SK-N-SH treated with all-trans-retinoic acid at 6 μM for 48 hours (cell line): ENCODE measurements around the gene PLIN1.

Source experiments
- ATAC-seq: fragments of 200-7000 bp; cut with Tn5 transposase; 3 replicates; pipeline ENCODE4 v1.9.1; 2020; ENCODE audit warnings: mild to moderate bottlenecking, moderate library complexity
- ARNTL ChIP-seq: fragments of 450-650 bp; formaldehyde crosslinking; IDR thresholded peaks from 2 replicates; pipeline ENCODE4 v1.5.0; 2020; ENCODE audit warnings: low read depth, mild to moderate bottlenecking, moderate library complexity, borderline replicate concordance
- BACH2 ChIP-seq: fragments of 250-450 bp; sonication (Bioruptor Pico); IDR thresholded peaks from 2 replicates; pipeline ENCODE4 v1.9.0; 2021; ENCODE audit warnings: mild to moderate bottlenecking, borderline replicate concordance
- CREB5 ChIP-seq: fragments of 250-450 bp; sonication (Bioruptor Pico); IDR thresholded peaks from 2 replicates; pipeline ENCODE4 v1.5.1; 2020; ENCODE audit warnings: low read depth, mild to moderate bottlenecking, moderate library complexity
- CSDC2 ChIP-seq: fragments of 250-450 bp; sonication (Bioruptor Pico); IDR thresholded peaks from 2 replicates; pipeline ENCODE4 v1.5.0; 2020; ENCODE audit warnings: mild to moderate bottlenecking, moderate library complexity
- CSRNP3 ChIP-seq: fragments of 250-450 bp; sonication (Bioruptor Pico); IDR thresholded peaks from 2 replicates; pipeline ENCODE4 v1.5.1; 2021; ENCODE audit warnings: mild to moderate bottlenecking, moderate library complexity
- ESRRG ChIP-seq: fragments of 250-450 bp; sonication (Bioruptor Pico); IDR thresholded peaks from 2 replicates; pipeline ENCODE4 v1.6.1; 2021; ENCODE audit warnings: mild to moderate bottlenecking
- GLIS3 ChIP-seq: fragments of 250-450 bp; sonication (Bioruptor Pico); IDR thresholded peaks from 2 replicates; pipeline ENCODE4 v1.5.0; 2020; ENCODE audit warnings: mild to moderate bottlenecking, moderate library complexity
- ISL1 ChIP-seq: fragments of 250-450 bp; sonication (Bioruptor Pico); IDR thresholded peaks from 2 replicates; pipeline ENCODE4 v2.1.2; 2022; ENCODE audit warnings: mild to moderate bottlenecking, moderate library complexity
- OSR1 ChIP-seq: fragments of 250-450 bp; sonication (Bioruptor Pico); IDR thresholded peaks from 2 replicates; pipeline ENCODE4 v1.8.0; 2022; ENCODE audit warnings: moderate library complexity, mild to moderate bottlenecking, inconsistent platforms
- PATZ1 ChIP-seq: fragments of 250-450 bp; sonication (Bioruptor Pico); IDR thresholded peaks from 2 replicates; pipeline ENCODE4 v1.8.0; 2020; ENCODE audit warnings: mild to moderate bottlenecking, moderate library complexity, borderline replicate concordance
- PPARA ChIP-seq: fragments of 250-450 bp; sonication (Bioruptor Pico); IDR thresholded peaks from 2 replicates; pipeline ENCODE4 v1.5.0; 2020; ENCODE audit warnings: mild to moderate bottlenecking, borderline replicate concordance
- RARB ChIP-seq: fragments of 250-450 bp; sonication (Bioruptor Pico); IDR thresholded peaks from 2 replicates; pipeline ENCODE4 v1.8.0; 2021; ENCODE audit warnings: mild to moderate bottlenecking, moderate library complexity
- SNAI2 ChIP-seq: fragments of 250-450 bp; sonication (Bioruptor Pico); IDR thresholded peaks from 2 replicates; pipeline ENCODE4 v1.5.0; 2020; ENCODE audit warnings: mild to moderate bottlenecking, moderate library complexity
- TCF4 ChIP-seq: fragments of 250-450 bp; sonication (Bioruptor Pico); IDR thresholded peaks from 2 replicates; pipeline ENCODE4 v1.8.0; 2021; ENCODE audit warnings: mild to moderate bottlenecking, moderate library complexity, borderline replicate concordance
- TOX ChIP-seq: fragments of 250-450 bp; sonication (Bioruptor Pico); IDR thresholded peaks from 2 replicates; pipeline ENCODE4 v1.8.0; 2021; ENCODE audit warnings: mild to moderate bottlenecking, moderate library complexity, borderline replicate concordance
- ZFP3 ChIP-seq: fragments of 250-450 bp; sonication (Bioruptor Pico); IDR thresholded peaks from 2 replicates; pipeline ENCODE4 v1.5.0; 2020; ENCODE audit warnings: mild to moderate bottlenecking, moderate library complexity
- ZFP30 ChIP-seq: fragments of 450-650 bp; formaldehyde crosslinking; IDR thresholded peaks from 2 replicates; pipeline ENCODE4 v1.5.0; 2022; ENCODE audit warnings: mild to moderate bottlenecking, moderate library complexity
- ZNF565 ChIP-seq: fragments of 450-650 bp; formaldehyde crosslinking; conservative IDR thresholded peaks from 2 replicates; pipeline ENCODE4 v1.5.0; 2020; ENCODE audit warnings: low read depth, mild to moderate bottlenecking, moderate library complexity
- ZNF70 ChIP-seq: fragments of 450-650 bp; formaldehyde crosslinking; IDR thresholded peaks from 2 replicates; pipeline ENCODE4 v1.5.0; 2020; ENCODE audit warnings: mild to moderate bottlenecking, moderate library complexity
- ZNF8 ChIP-seq: fragments of 450-650 bp; formaldehyde crosslinking; IDR thresholded peaks from 2 replicates; pipeline ENCODE4 v1.5.0; 2020; ENCODE audit warnings: mild to moderate bottlenecking, moderate library complexity
- TF ChIP-seq, protein P1 (sequence below): fragments of 250-450 bp; sonication (Bioruptor Pico); IDR thresholded peaks from 2 replicates; pipeline ENCODE4 v1.8.0; 2021; ENCODE audit warnings: low read depth, mild to moderate bottlenecking, moderate library complexity, borderline replicate concordance

PLIN1 gene

GRCh38 chr15:89630974-89631901 lies 47.9 kb downstream of the PLIN1 start:
- no peak for TF ChIP-seq CREB5
- no peak for TF ChIP-seq ESRRG (CRISPR knock-in tag)
- TF ChIP-seq ZNF8: no peak
- no peak for TF ChIP-seq BACH2 (CRISPR knock-in tag)
- no peak for TF ChIP-seq RARB (CRISPR knock-in tag)
- no peak for TF ChIP-seq ZFP3 (CRISPR knock-in tag)
- TF ChIP-seq ZNF565 (CRISPR knock-in tag): no peak
- TF ChIP-seq, protein P1, sequence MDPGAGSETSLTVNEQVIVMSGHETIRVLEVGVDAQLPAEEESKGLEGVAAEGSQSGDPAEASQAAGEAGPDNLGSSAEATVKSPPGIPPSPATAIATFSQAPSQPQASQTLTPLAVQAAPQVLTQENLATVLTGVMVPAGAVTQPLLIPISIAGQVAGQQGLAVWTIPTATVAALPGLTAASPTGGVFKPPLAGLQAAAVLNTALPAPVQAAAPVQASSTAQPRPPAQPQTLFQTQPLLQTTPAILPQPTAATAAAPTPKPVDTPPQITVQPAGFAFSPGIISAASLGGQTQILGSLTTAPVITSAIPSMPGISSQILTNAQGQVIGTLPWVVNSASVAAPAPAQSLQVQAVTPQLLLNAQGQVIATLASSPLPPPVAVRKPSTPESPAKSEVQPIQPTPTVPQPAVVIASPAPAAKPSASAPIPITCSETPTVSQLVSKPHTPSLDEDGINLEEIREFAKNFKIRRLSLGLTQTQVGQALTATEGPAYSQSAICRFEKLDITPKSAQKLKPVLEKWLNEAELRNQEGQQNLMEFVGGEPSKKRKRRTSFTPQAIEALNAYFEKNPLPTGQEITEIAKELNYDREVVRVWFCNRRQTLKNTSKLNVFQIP (CRISPR knock-in tag): no peak
- TF ChIP-seq ARNTL (CRISPR knock-in tag): no peak
- TF ChIP-seq PPARA: no peak
- TF ChIP-seq TCF4 (CRISPR knock-in tag): no peak
- no peak for TF ChIP-seq PATZ1 (CRISPR knock-in tag)
- no peak for TF ChIP-seq ZNF70 (CRISPR knock-in tag)
- TF ChIP-seq ZFP30 (CRISPR knock-in tag): no peak
- TF ChIP-seq SNAI2 (CRISPR knock-in tag): no peak
- TF ChIP-seq CSDC2: no peak
- ATAC-seq: no peak; the same call in 2 of the 3 replicates

DNA sequence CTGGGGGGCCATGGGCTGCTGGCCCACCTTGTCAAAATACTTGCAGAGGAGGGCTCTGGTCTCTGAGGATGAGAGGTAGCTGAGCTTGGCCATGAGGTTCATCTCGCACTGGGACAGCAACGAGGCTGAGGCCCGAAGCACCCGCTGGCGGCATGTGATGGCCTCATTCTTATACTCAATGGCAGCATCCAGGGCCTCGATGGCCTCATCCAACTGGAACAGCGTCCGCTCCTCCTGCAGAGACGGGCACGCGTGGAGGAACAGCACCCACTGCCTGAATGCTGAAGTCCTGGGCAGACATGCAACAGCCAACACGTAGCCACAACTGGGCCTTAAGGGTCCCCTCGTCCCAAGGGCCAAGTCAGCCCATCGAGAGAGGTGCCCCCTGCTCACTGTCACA lies 48.9 kb downstream of the PLIN1 start:
- ATAC-seq: no peak
- no peak for TF ChIP-seq ZNF8
- no peak for TF ChIP-seq CSRNP3 (CRISPR knock-in tag)
- no peak for TF ChIP-seq CREB5
- TF ChIP-seq ZNF70 (CRISPR knock-in tag): no peak
- no peak for TF ChIP-seq SNAI2 (CRISPR knock-in tag)
- TF ChIP-seq OSR1 (CRISPR knock-in tag): no peak
- TF ChIP-seq ISL1 (CRISPR knock-in tag): no peak
- TF ChIP-seq ESRRG (CRISPR knock-in tag): no peak
- no peak for TF ChIP-seq CSDC2
- TF ChIP-seq, all 23 proteins: peak for 0

- ATAC-seq: no peak
- TF ChIP-seq PPARA (no peak), GLIS3 (CRISPR knock-in tag) (no peak), RARB (CRISPR knock-in tag) (no peak), TOX (CRISPR knock-in tag) (no peak), ZNF565 (CRISPR knock-in tag) (no peak), TCF4 (CRISPR knock-in tag) (no peak)
Observed at GRCh38 chr15:89629829-89630228, 49.3 kb downstream of the PLIN1 start.
